Upper lobe of right lung (tissue), 1 donor: Measurements from ENCODE around the gene ALKBH6. TPM values are rescaled to one million over a fixed set of nuclear protein-coding genes. Genes with fewer than 3 reads are reported as not detected.

ENCODE experiments used
- ATAC-seq: fragments of 200-7000 bp; cut with Tn5 transposase; one replicate; pipeline ENCODE4 v1.9.1; 2020; ENCODE audit warnings: mild to moderate bottlenecking, moderate library complexity
- DNase-seq: peaks from one replicate; pipeline ENCODE4 v3.0.0-alpha.2; 2020
- H3K27ac ChIP-seq: fragments of 200-600 bp; one replicate; pipeline ENCODE4 v1.8.0; 2022
- H3K27me3 ChIP-seq: fragments of 200-600 bp; one replicate; pipeline ENCODE4 v1.8.0; 2022; ENCODE audit warnings: mild to moderate bottlenecking
- H3K36me3 ChIP-seq: fragments of 200-600 bp; one replicate; pipeline ENCODE4 v1.8.0; 2022
- H3K4me1 ChIP-seq: fragments of 200-600 bp; one replicate; pipeline ENCODE4 v1.8.0; 2022
- H3K4me3 ChIP-seq: fragments of 200-600 bp; one replicate; pipeline ENCODE4 v1.8.0; 2022; ENCODE audit warnings: mild to moderate bottlenecking
- H3K9me3 ChIP-seq: fragments of 200-600 bp; one replicate; pipeline ENCODE4 v1.8.0; 2022
- CTCF ChIP-seq: fragments of 200-600 bp; IDR thresholded peaks from one replicate; pipeline ENCODE4 v1.8.0; 2022; ENCODE audit warnings: antibody characterized with exemption
- intact Hi-C: fragments of 100-400 bp; cut with DNase I; formaldehyde crosslinking; loops from one replicate; pipeline ENCODE4 v1.11.0; 2022
- total RNA-seq: library from RNA; stranded (reverse); fragmentation: NEBNext Ultra II Directional; extraction: Animal tissue kit (Norgen Biotek cat#: 25700); gene quantifications from one replicate; pipeline ENCODE4 v1.2.1, GENCODE V29; 2021
- donor health status: DM: no; HTN: yes; CAD: no; lungs with severe emphysema.

The ALKBH6 gene
- total RNA-seq, 1 donor from 2014 or later, result 18.7 TPM

- H3K27ac ChIP-seq, result no peak overlapping the region
- DNase-seq, result no peak
- intact Hi-C loops, result no loop called here
- H3K4me3 ChIP-seq, result no peak overlapping the region
- no peaks in the 10 kb centered on the region for H3K9me3 ChIP-seq
- H3K4me1 ChIP-seq, result peaks cover 3% of the 10 kb centered on the region
- no peaks in the 10 kb centered on the region for H3K27me3 ChIP-seq
- no peak for TF ChIP-seq CTCF
- no peak for ATAC-seq
- H3K36me3 ChIP-seq, result peaks cover 8% of the 10 kb centered on the region
Observed at GRCh38 chr19:36003284-36003683, 10.7 kb downstream of the ALKBH6 start.

GRCh38 chr19:36001605-36002004 is 12.4 kb downstream of the ALKBH6 start:
- peaks cover 6% of the 10 kb centered on the region for H3K4me1 ChIP-seq
- peaks cover 16% of the 10 kb centered on the region for H3K36me3 ChIP-seq
- H3K9me3 ChIP-seq, result no peaks in the 10 kb centered on the region
- intact Hi-C loops, result no loop called here
- no peaks in the 10 kb centered on the region for H3K27me3 ChIP-seq
- H3K4me3 ChIP-seq, result no peak overlapping the region
- ATAC-seq (no peak), DNase-seq (no peak)
- H3K27ac ChIP-seq, result no peak overlapping the region
- no peak for TF ChIP-seq CTCF

GRCh38 chr19:35996777-35997176 is 17.2 kb downstream of the ALKBH6 start:
- Histone ChIP-seq H3K27ac (no peak overlapping the region), H3K4me1 (peaks cover 19% of the 10 kb centered on the region), H3K27me3 (no peaks in the 10 kb centered on the region), H3K4me3 (no peak overlapping the region), H3K36me3 (peaks cover 16% of the 10 kb centered on the region), H3K9me3 (no peaks in the 10 kb centered on the region)
- intact Hi-C loops, result no loop called here
- no peak for ATAC-seq
- no peak for TF ChIP-seq CTCF
- DNase-seq, result no peak

- Histone ChIP-seq H3K9me3 (no peaks in the 10 kb centered on the region), H3K4me3 (peak within 1 kb of the TSS; percentile 99), H3K36me3 (peaks cover 10% of the 10 kb centered on the region), H3K27ac (peak within 1 kb of the TSS; percentile 88), H3K27me3 (no peaks in the 10 kb centered on the region), H3K4me1 (peaks cover 19% of the 10 kb centered on the region)
- no peak for TF ChIP-seq CTCF
- intact Hi-C loops, result no loop called here
- ATAC-seq (peak; percentile 96), DNase-seq (peak; percentile 99)
Observed at GRCh38 chr19:35995048-35995993, 18.7 kb downstream of the ALKBH6 start, which contains the start of gene SDHAF1. Gene SDHAF1, plus strand, starts transcription at chr19:35995188. Its CDS starts 87 bp downstream, at chr19:35995275.

- DNase-seq, result no peak
Observed at GRCh38 chr19:35993923-35994598, 20.0 kb downstream of the ALKBH6 start.

More at GRCh38 chr19:35993923-35994598, 20.0 kb downstream of the ALKBH6 start:
- no peak for ATAC-seq
- H3K36me3 ChIP-seq, result peaks cover 10% of the 10 kb centered on the region
- no peaks in the 10 kb centered on the region for H3K27me3 ChIP-seq
- TF ChIP-seq CTCF, result no peak
- peak overlapping the region; percentile 99 for H3K4me3 ChIP-seq
- no peaks in the 10 kb centered on the region for H3K9me3 ChIP-seq
- H3K27ac ChIP-seq, result no peak overlapping the region
- H3K4me1 ChIP-seq, result peaks cover 16% of the 10 kb centered on the region
- intact Hi-C loops, result no loop called here
